Posterior vena cava (tissue), 2 donors: ENCODE measurements around the gene KCNH6. TPM values are rescaled to one million over a fixed set of nuclear protein-coding genes. Genes with fewer than 3 reads are reported as not detected.
A peak's percentile ranks its signal among the peaks of the same experiment; 100 is the strongest.

Experiments used
- DNase-seq: peaks from one replicate; pipeline ENCODE4 v3.0.0-alpha.2; 2020; ENCODE audit warnings: low spot score
- intact Hi-C, 2 donors: fragments of 100-400 bp; cut with DNase I; formaldehyde crosslinking; loops; one replicate each; pipeline versions ENCODE4 v1.14.1 to v1.14.2; 2022 to 2023
- long read RNA-seq, 2 donors: library from polyadenylated mRNA; unstranded; transcript quantifications; one replicate each; pipeline ENCODE4 v2.0.0, GENCODE V29; 2020 to 2021
- total RNA-seq, 2 donors: library from RNA; stranded (reverse); fragmentation: NEBNext Ultra II Directional; extraction: Animal tissue kit (Norgen Biotek cat#: 25700); gene quantifications; one replicate each; pipeline ENCODE4 v1.2.1, GENCODE V29; 2021
- donor health status: DM: yes; HTN: yes; CAD: no.
- donor health status: DM: yes; HTN: yes; CAD: no.

KCNH6 gene
- not detected for total RNA-seq
- long read RNA-seq, donor 1 = 0 reads
- long read RNA-seq, donor 2 = 0 reads

- no peak for DNase-seq
- intact Hi-C loops = no loop called here
Measured at GRCh38 chr17:63523253-63523855, at the start of gene KCNH6. KCNH6 (plus strand) TSS chr17:63523358; CDS start chr17:63523414, 56 bp downstream.

- intact Hi-C loops = no loop called here
- no peak for DNase-seq
Measured at GRCh38 chr17:63474174-63474573, 49.0 kb upstream of the KCNH6 start.

- DNase-seq = no peak
- intact Hi-C loops = loop anchor here in 1 of 2 donors (5.0 kb wide), 1 partner anchor 48 kb away; no protein-coding TSS in a partner anchor
Measured at GRCh38 chr17:63474586-63475460, 48.3 kb upstream of the KCNH6 start.

GRCh38 chr17:63475491-63476412, 47.4 kb upstream of the KCNH6 start:
- no peak for DNase-seq
- intact Hi-C loops = loop anchor here in 1 of 2 donors (5.0 kb wide), 1 partner anchor 48 kb away; no protein-coding TSS in a partner anchor

- DNase-seq = no peak
- intact Hi-C loops = loop anchor here in 1 of 2 donors (5.0 kb wide), 1 partner anchor 49 kb away; no protein-coding TSS in a partner anchor
Measured at GRCh38 chr17:63476459-63476853, 46.7 kb upstream of the KCNH6 start.

GRCh38 chr17:63476854-63477479, 46.2 kb upstream of the KCNH6 start, which contains the start of gene ACE:
ACE (plus strand) TSS chr17:63477061; CDS start chr17:63477095, 34 bp downstream.
- intact Hi-C loops = loop anchor here in 1 of 2 donors (5.0 kb wide), 1 partner anchor 50 kb away; no protein-coding TSS in a partner anchor

GRCh38 chr17:63477480-63478440, 45.4 kb upstream of the KCNH6 start:
- intact Hi-C loops = loop anchor here (1.0 to 5.0 kb wide), 3 partner anchors 37 to 53 kb away; no protein-coding TSS in a partner anchor
- DNase-seq = no peak

More at GRCh38 chr17:63476854-63477479, 46.2 kb upstream of the KCNH6 start, which contains the start of gene ACE:
- DNase-seq = no peak

GRCh38 chr17:63478814-63479494, 44.2 kb upstream of the KCNH6 start:
- intact Hi-C loops = loop anchor here (1.0 to 5.0 kb wide), 3 partner anchors 39 to 54 kb away; no protein-coding TSS in a partner anchor
- DNase-seq = peak; percentile 94

- DNase-seq = no peak
Measured at GRCh38 chr17:63479495-63480184, 43.5 kb upstream of the KCNH6 start.

GRCh38 chr17:63480192-63480784, 42.9 kb upstream of the KCNH6 start:
- intact Hi-C loops = no loop called here
- DNase-seq = no peak

More at GRCh38 chr17:63479495-63480184, 43.5 kb upstream of the KCNH6 start:
- intact Hi-C loops = loop anchor here (2.0 to 5.0 kb wide), 2 partner anchors 52 to 55 kb away; no protein-coding TSS in a partner anchor

- intact Hi-C loops = no loop called here
- DNase-seq = no peak
Measured at GRCh38 chr17:63480826-63481487, 42.2 kb upstream of the KCNH6 start.

- intact Hi-C loops = no loop called here
- no peak for DNase-seq
Measured at GRCh38 chr17:63481488-63481870, 41.7 kb upstream of the KCNH6 start.

GRCh38 chr17:63482509-63482908, 40.6 kb upstream of the KCNH6 start:
- no peak for DNase-seq

GRCh38 chr17:63483038-63483437, 40.1 kb upstream of the KCNH6 start:
- no peak for DNase-seq
- intact Hi-C loops = no loop called here

More at GRCh38 chr17:63482509-63482908, 40.6 kb upstream of the KCNH6 start:
- intact Hi-C loops = no loop called here
